ENCODE measurements around the gene WBP1L. TPM values are rescaled to one million over a fixed set of nuclear protein-coding genes. Genes with fewer than 3 reads are reported as not detected.
"Not testable (repeated sequence)": the region's sequence is repeated elsewhere in the genome, so short reads cannot be mapped to it uniquely, and the experiment has no call there.

The WBP1L gene
- total RNA-seq (2014; rRNA removed), result 34.4 and 56.8 TPM in 2 replicates
- polyA plus RNA-seq (2012), result 44.9 TPM

GRCh38 chr10:102743588-102744373 lies at the start of gene WBP1L:
WBP1L (plus strand) TSS chr10:102743948; CDS start chr10:102744054, 106 bp downstream.
- peak; percentile 100 for DNase-seq (ENCODE audit: low read depth)

- not testable (repeated sequence) for DNase-seq (ENCODE audit: low read depth)
Observed at GRCh38 chr10:102695401-102695800, 48.3 kb upstream of the WBP1L start.

GRCh38 chr10:102696736-102697135 lies 47.0 kb upstream of the WBP1L start:
- no peak for DNase-seq (ENCODE audit: low read depth)

- no peak for DNase-seq (ENCODE audit: low read depth)
Observed at GRCh38 chr10:102698894-102699293, 44.9 kb upstream of the WBP1L start.

- no peak for DNase-seq (ENCODE audit: low read depth)
Observed at GRCh38 chr10:102701272-102701671, 42.5 kb upstream of the WBP1L start.

GRCh38 chr10:102701796-102702195 lies 42.0 kb upstream of the WBP1L start:
- no peak for DNase-seq (ENCODE audit: low read depth)

- no peak for DNase-seq (ENCODE audit: low read depth)
Observed at GRCh38 chr10:102702742-102703141, 41.0 kb upstream of the WBP1L start.

GRCh38 chr10:102704915-102705314 lies 38.8 kb upstream of the WBP1L start:
- DNase-seq (ENCODE audit: low read depth), result peak; percentile 45

GRCh38 chr10:102705531-102705930 lies 38.2 kb upstream of the WBP1L start:
- no peak for DNase-seq (ENCODE audit: low read depth)

- peak; percentile 62 for DNase-seq (ENCODE audit: low read depth)
Observed at GRCh38 chr10:102710609-102711008, 33.1 kb upstream of the WBP1L start.

- DNase-seq (ENCODE audit: low read depth), result no peak
Observed at GRCh38 chr10:102712089-102712488, 31.7 kb upstream of the WBP1L start.

- no peak for DNase-seq (ENCODE audit: low read depth)
Observed at GRCh38 chr10:102712843-102713538, 30.8 kb upstream of the WBP1L start.

GRCh38 chr10:102713539-102713813 lies 30.3 kb upstream of the WBP1L start:
- no peak for DNase-seq (ENCODE audit: low read depth)

- DNase-seq (ENCODE audit: low read depth), result peak; percentile 98
Observed at GRCh38 chr10:102713814-102714620, 29.7 kb upstream of the WBP1L start, which contains the start of gene ARL3. ARL3 (minus strand) TSS chr10:102714397; CDS start chr10:102714275, 122 bp downstream.

- no peak for DNase-seq (ENCODE audit: low read depth)
Observed at GRCh38 chr10:102714621-102715455, 28.9 kb upstream of the WBP1L start, which contains the start of gene SFXN2. SFXN2 (plus strand) TSS chr10:102714636; CDS start chr10:102726637, 12,001 bp downstream.

GRCh38 chr10:102715880-102716279 lies 27.9 kb upstream of the WBP1L start:
- no peak for DNase-seq (ENCODE audit: low read depth)

- not testable (repeated sequence) for DNase-seq (ENCODE audit: low read depth)
Observed at GRCh38 chr10:102716900-102717565, 26.7 kb upstream of the WBP1L start.

- DNase-seq (ENCODE audit: low read depth), result no peak
Observed at GRCh38 chr10:102718220-102718619, 25.5 kb upstream of the WBP1L start.

- no peak for DNase-seq (ENCODE audit: low read depth)
Observed at GRCh38 chr10:102720337-102720736, 23.4 kb upstream of the WBP1L start.

- no peak for DNase-seq (ENCODE audit: low read depth)
Observed at GRCh38 chr10:102720775-102721301, 22.9 kb upstream of the WBP1L start.
